Adrenal gland (tissue), 12 donors: ENCODE measurements around the gene ANKRD44. TPM values are rescaled to one million over a fixed set of nuclear protein-coding genes. Genes with fewer than 3 reads are reported as not detected.

Experiments used
- DNase-seq, 7 donors: peaks; one replicate each; pipeline ENCODE4 v3.0.0-alpha.2; 2019 to 2020
- H3K27ac ChIP-seq, 5 donors: fragments of 200-600 bp; sonication (generic) in 4 of 5; 1 replicate in 3 of 5; 2 replicates in 2 of 5; pipeline versions ENCODE4 v1.5.1 to v1.8.0; 2016 to 2020; ENCODE audit warnings: mild to moderate bottlenecking in 1 of 5
- H3K27me3 ChIP-seq: fragments of 200-600 bp; 2 replicates; pipeline ENCODE4 v1.8.0; 2021
- H3K36me3 ChIP-seq, 2 donors: fragments of 200-600 bp; replicated peaks in 1 of 2; 1 replicate in 1 of 2; 2 replicates in 1 of 2; pipeline versions ENCODE4 v1.5.1 to v1.8.0; 2018 to 2022
- H3K4me1 ChIP-seq, 2 donors: fragments of 200-600 bp; replicated peaks in 1 of 2; 1 replicate in 1 of 2; 2 replicates in 1 of 2; pipeline versions ENCODE4 v1.5.1 to v1.8.0; 2018 to 2021
- H3K4me3 ChIP-seq, 4 donors: fragments of 200-600 bp; sonication (generic) in 3 of 4; one replicate each; pipeline ENCODE4 v1.5.1; 2016 to 2018
- H3K9me3 ChIP-seq, 3 donors: fragments of 200-600 bp; sonication (generic) in 1 of 3; replicated peaks in 1 of 3; 1 replicate in 2 of 3; 2 replicates in 1 of 3; pipeline versions ENCODE4 v1.5.1 to v1.8.0; 2016 to 2021
- POLR2A ChIP-seq, 2 donors: fragments of 450-650 bp; IDR thresholded peaks; one replicate each; pipeline ENCODE4 v1.6.1; 2017; ENCODE audit warnings: antibody characterized with exemption in 2 of 2, mild to moderate bottlenecking in 2 of 2, moderate library complexity in 1 of 2
- WGBS, 4 donors: extraction: QIAGEN DNeasy Blood & Tissue Kit in 2 of 4; methylation state at CpG; one replicate each; pipeline versions ENCODE4 v1.1.5 to v1.1.7; 2013 to 2017; 5-methylcytosine and 5-hydroxymethylcytosine counted together
- intact Hi-C, 2 donors: fragments of 100-400 bp; cut with DNase I; formaldehyde crosslinking; loops; one replicate each; pipeline versions ENCODE4 v1.14.1 to v1.15.0; 2022 to 2023
- polyA plus RNA-seq, 3 donors: library from polyadenylated mRNA; stranded (reverse); fragments of 200-250 nt in 2 of 3; fragments of 350-450 nt in 1 of 3; fragmentation: Illumina TruSeq in 1 of 3; extraction: RNeasy Lipid Tissue Mini Kit (QIAGEN cat#74804) in 1 of 3; gene quantifications; one replicate each; pipeline ENCODE4 v1.2.3, GENCODE V29; 2013 to 2014
- total RNA-seq, 9 donors: library from RNA; depleted of rRNA in 4 of 9; stranded (reverse); fragments of >200 nt in 4 of 9; fragments of 120-200 nt in 1 of 9; fragmentation: NEBNext Ultra II Directional in 1 of 9; extraction: Animal tissue kit (Norgen Biotek cat#: 25700) in 1 of 9; gene quantifications; one replicate each; pipeline versions ENCODE4 v1.1.0 to v1.2.4, GENCODE V29; 2013 to 2023
- TF ChIP-seq, protein P1 (sequence below), 6 experiments: fragments of 450-650 bp in 4 of 6; fragments of 200-600 bp in 2 of 6; sonication (generic) in 1 of 6; IDR thresholded peaks; 1 replicate in 5 of 6; 2 replicates in 1 of 6; pipeline versions ENCODE4 v1.5.1 to v1.8.0; 2016 to 2021; ENCODE audit warnings: antibody characterized with exemption in 6 of 6, mild to moderate bottlenecking in 2 of 6, moderate library complexity in 1 of 6
- donor health status: healthy with polysubstance abuse.
- donor health status: Bipolar disorder and iron deficiency.
- donor health status: DM: yes; HTN: yes; CAD: no.
- donor health status: DM: no; HTN: no; CAD: no.
- donor health status: DM: no; HTN: no; CAD: no.
- donor health status: DM: yes; HTN: yes; CAD: no.

Gene ANKRD44
- total and polyA plus RNA-seq, 12 donors: 3.8 to 40.2 (median 21.3) TPM

DNA sequence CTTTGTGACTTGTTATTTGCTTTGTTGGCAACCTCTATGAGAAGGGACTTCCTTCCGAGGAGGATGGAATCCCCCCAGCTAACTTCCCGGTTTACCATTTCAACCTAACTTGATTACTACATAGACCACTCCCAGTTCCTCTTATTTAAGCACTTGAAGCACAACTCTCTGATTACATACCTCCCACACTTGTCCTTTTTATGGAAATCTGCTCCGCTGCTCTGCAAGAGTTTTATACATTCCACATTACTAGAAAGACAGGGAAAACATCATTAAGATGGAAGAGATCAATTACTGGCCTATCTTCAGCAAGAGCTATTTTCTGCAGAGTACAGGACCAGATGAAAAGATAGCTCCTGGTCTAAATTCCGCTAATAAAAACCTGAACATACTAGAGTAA lies 224.1 kb downstream of the ANKRD44 start:
- no peak for DNase-seq
- no peak for TF ChIP-seq POLR2A (IDR thresholded peaks at IDR 0.05)
- TF ChIP-seq, protein P1, sequence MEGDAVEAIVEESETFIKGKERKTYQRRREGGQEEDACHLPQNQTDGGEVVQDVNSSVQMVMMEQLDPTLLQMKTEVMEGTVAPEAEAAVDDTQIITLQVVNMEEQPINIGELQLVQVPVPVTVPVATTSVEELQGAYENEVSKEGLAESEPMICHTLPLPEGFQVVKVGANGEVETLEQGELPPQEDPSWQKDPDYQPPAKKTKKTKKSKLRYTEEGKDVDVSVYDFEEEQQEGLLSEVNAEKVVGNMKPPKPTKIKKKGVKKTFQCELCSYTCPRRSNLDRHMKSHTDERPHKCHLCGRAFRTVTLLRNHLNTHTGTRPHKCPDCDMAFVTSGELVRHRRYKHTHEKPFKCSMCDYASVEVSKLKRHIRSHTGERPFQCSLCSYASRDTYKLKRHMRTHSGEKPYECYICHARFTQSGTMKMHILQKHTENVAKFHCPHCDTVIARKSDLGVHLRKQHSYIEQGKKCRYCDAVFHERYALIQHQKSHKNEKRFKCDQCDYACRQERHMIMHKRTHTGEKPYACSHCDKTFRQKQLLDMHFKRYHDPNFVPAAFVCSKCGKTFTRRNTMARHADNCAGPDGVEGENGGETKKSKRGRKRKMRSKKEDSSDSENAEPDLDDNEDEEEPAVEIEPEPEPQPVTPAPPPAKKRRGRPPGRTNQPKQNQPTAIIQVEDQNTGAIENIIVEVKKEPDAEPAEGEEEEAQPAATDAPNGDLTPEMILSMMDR (IDR thresholded peaks at IDR 0.05): no peak
- H3K4me1 ChIP-seq: peaks cover 0 to 9% of the 10 kb centered on the region in 2 donors
- no peaks in the 10 kb centered on the region for H3K9me3 ChIP-seq
- intact Hi-C loops: no loop called here
- H3K4me3 ChIP-seq: no peak overlapping the region
- H3K27ac ChIP-seq: no peak overlapping the region
- 72 to 82% (median 80%) methylated on average over 4 of the region's 4 CpGs for WGBS, 4 donors
- H3K27me3 ChIP-seq: no peaks in the 10 kb centered on the region
- H3K36me3 ChIP-seq: no peaks in the 10 kb centered on the region

DNA sequence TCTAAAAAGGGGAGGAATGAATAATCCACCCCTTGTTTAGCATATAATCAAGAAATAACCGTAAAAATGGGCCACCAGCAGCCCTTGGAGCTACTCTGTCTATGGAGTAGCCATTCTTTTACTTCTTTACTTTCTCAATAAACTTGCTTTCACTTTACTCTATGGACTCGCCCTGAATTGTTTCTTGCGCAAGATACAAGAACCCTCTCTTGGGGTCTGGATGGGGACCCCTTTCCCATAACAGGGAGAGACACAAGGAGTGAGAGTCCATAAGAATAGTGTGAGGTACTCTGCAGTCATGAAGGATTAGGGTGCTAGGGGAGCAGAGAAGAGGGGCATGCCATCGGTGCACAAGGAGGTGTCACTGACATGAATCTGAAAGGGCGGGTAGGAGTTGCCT lies 224.9 kb downstream of the ANKRD44 start:
- Histone ChIP-seq H3K27ac (no peak overlapping the region), H3K9me3 (no peaks in the 10 kb centered on the region), H3K4me3 (no peak overlapping the region), H3K27me3 (no peaks in the 10 kb centered on the region), H3K36me3 (no peaks in the 10 kb centered on the region), H3K4me1 (peaks cover 0 to 12% of the 10 kb centered on the region in 2 donors)
- intact Hi-C loops: no loop called here
- TF ChIP-seq POLR2A (IDR thresholded peaks at IDR 0.05): no peak
- no peak for DNase-seq
- WGBS, 4 donors: 95 to 99% (median 96%) methylated on average over 5 of the region's 5 CpGs

DNA sequence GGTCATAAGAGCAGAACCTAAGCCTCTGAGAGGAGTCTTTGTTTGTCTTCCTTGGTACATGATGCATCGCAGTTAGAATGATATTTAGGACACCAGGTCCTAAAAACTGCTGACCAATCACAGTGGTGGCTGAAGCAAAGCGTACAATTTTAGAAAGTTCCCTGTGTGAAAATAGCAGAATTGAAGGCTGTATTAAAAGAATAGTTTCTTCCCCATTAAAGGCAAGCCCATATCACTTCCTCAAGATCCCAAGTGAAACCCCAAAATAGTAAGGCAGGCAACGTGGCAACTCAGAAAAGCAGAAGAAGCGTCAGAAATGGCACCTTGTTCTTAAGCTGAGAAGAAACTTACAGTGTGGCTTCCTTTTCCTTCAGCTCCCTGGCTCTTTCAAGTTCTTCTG lies 229.3 kb downstream of the ANKRD44 start:
- TF ChIP-seq, protein P1 (IDR thresholded peaks at IDR 0.05): no peak
- no peak for TF ChIP-seq POLR2A (IDR thresholded peaks at IDR 0.05)
- Histone ChIP-seq H3K27ac (no peak overlapping the region), H3K27me3 (no peaks in the 10 kb centered on the region), H3K9me3 (no peaks in the 10 kb centered on the region), H3K4me1 (peaks cover 0 to 15% of the 10 kb centered on the region in 2 donors), H3K36me3 (no peaks in the 10 kb centered on the region), H3K4me3 (no peak overlapping the region)
- intact Hi-C loops: no loop called here
- 79 to 81% (median 80%) methylated on average over 4 of the region's 4 CpGs for WGBS, 4 donors
- no peak for DNase-seq

DNA sequence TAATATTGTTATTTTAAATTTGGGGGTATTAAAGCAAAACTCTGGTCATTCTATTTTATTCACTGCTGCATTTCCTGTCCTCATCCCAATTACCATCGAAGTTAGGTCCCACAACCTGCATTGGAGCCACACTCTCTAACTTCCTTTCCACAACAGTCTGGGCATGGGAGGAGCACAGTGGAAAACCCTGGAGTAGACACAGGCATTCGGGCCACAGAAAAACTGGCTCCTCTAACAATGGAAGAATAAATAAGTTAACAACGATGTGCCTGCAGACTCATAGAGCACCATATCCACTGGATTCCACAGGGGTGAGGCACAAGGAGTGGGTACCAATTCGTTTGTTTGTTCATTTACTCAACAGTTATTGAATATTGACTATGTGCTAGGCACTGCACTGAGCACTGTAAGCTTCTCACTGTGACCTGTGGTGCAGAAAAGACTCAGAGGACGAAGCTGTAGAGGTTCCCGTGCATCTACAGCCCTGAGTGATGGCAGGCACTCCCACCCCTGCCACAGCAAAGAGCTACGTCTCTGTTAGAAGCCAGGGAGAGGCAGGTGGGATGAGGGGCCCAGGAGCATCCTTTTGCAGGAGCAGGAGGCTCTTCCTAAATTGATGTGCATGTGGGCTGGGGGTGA lies 229.9 kb downstream of the ANKRD44 start:
- no peaks in the 10 kb centered on the region for H3K36me3 ChIP-seq
- intact Hi-C loops: no loop called here

More for the DNA sequence above, 229.9 kb downstream of the ANKRD44 start:
- no peak overlapping the region for H3K27ac ChIP-seq
- 81 to 91% (median 87%) methylated on average over 4 to 7 of the region's 7 CpGs for WGBS, 4 donors
- H3K9me3 ChIP-seq: no peaks in the 10 kb centered on the region
- no peaks in the 10 kb centered on the region for H3K27me3 ChIP-seq
- no peak overlapping the region for H3K4me3 ChIP-seq
- H3K4me1 ChIP-seq: peaks cover 0 to 15% of the 10 kb centered on the region in 2 donors
- TF ChIP-seq POLR2A (IDR thresholded peaks at IDR 0.05): no peak
- TF ChIP-seq, protein P1 (IDR thresholded peaks at IDR 0.05): no peak
- DNase-seq: no peak
